ENCODE results near the gene CYTH3.
"Not testable (repeated sequence)": the region's sequence is repeated elsewhere in the genome, so short reads cannot be mapped to it uniquely, and the experiment has no call there.

Gene CYTH3, protein sequence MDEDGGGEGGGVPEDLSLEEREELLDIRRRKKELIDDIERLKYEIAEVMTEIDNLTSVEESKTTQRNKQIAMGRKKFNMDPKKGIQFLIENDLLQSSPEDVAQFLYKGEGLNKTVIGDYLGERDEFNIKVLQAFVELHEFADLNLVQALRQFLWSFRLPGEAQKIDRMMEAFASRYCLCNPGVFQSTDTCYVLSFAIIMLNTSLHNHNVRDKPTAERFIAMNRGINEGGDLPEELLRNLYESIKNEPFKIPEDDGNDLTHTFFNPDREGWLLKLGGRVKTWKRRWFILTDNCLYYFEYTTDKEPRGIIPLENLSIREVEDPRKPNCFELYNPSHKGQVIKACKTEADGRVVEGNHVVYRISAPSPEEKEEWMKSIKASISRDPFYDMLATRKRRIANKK

DNA sequence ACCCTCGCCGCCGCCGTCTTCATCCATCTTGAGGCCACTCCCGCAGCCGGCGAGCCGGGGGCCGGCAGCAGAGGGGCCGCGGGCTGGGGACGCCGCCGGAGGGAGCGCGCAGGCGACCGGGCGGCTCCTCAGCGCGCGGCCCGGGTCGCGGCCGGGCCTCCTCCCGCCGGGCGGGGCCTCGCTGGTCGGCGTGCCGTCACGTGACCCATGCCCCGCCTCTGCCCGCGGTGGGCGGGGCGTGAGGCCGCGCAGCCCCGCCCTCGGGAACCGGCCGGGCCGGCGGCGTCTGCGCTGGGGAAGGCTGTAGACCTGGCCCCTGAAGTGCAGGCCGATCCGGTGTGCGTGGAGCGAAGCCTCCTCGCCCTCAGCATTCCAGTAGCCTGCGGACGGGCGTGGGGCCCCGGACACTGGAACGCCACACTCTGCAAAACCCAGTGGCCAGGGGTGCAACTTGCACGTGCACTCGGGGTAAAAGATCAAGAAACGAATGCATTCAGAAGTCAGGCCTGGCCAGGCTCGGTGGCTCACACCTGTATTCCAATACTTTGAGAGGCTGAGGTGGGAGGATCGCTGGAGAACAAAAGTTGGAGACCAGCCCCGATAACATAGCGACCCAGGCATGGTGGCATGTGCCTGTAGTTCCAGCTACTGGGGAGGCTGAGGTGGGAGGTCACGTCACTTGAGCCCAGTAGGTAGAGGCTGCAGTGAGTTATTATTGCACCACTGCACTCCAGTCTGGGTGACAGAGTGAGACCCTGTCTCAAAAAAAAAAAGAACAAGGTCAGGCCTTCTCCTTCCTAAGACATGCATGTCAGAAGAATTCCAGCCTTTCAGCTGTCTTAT is at the start of gene CYTH3:
Gene CYTH3 (minus strand): TSS at position 144 of the 843 bp plus-strand sequence. CDS start 117 bp downstream, at position 27.
- DNase-seq = peak; percentile 67

DNA sequence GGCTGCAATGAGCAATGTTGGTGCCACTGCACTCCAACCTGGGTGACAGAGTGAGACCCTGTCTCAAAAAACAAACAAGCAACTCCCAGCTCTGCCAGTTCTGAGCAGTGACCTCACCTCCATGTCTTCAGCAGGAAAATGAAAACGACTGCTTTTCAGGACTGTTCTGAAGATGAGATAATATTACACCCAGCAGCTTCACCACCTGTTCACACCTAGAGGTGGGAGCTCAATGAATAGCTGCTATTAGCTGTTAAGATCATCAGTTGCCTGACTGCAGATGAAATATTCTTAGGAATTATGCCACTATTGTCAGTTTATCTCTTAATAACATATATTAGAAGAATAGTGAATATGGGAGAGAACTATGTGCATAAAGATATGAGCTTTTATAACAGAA is 48.4 kb upstream of the CYTH3 start:
- DNase-seq = no peak

DNA sequence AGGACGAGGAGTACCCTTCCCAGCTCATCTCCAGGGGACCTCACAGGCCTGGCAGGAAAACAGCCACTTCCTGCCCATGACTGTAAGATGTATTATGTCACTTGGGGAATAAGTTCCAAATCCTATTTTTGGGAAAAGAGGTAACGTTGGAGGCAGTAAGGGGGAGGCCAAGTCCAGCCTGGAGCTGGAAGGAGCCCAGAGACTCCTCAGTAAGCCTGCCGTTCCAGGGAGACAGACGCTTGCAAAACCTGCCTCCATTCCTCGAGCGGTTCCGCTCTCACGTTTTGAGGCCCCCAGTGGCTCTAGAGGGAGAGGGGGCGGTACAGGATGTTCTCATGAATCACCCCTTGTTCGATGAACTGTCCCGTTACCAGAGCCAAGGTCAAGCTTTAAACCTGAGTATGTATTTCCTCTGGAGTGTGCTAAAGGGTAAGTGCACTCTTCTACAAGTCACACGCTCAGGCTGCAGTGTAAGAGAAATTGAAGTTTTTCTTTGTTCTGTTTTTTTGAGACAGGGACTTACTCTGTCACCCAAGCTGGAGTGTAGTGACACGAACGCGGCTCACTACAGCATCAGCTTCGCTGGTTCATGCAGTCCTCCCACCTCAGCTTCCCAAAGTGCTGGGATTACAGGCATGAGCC is 45.5 kb upstream of the CYTH3 start:
- DNase-seq = no peak

DNA sequence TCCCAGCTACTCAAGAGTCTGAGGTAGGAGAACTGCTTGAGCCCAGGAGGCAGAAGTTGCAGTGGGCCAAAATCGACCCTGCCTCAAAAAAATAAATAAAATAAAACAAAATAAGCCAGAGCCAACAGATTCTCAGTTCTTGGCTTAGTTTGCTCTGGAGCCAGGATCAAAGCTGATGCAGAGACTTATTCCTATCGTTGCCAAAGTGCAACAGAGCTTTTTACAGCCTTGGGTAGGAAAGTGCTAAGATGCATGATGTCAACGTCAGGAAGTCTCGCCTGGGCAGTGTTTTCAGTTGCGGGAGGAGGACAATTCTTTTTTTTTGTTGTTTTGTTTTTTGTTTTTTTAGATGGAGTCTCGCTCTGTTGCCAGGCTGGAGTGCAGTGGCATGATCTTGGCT is 43.8 kb upstream of the CYTH3 start:
- DNase-seq = no peak

DNA sequence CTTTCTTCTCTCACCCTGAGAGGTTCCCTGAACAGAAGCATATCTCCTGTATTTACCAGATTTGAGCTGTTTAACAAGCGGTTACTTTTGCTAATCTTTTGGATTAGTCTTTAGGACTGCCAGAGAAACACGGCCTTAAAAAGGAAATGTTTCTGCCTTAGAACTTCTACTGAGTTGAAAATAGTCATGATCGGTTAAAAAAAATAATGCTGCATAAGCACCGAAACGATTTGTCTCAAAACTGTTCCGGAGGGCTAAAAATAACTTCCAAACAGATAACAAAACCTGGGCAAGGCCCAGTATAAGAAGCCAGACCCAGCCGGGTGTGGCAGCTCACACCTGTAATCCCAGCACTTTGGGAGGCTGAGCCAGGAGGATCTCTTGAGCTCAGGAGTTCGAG is 43.3 kb upstream of the CYTH3 start:
- DNase-seq = no peak

DNA sequence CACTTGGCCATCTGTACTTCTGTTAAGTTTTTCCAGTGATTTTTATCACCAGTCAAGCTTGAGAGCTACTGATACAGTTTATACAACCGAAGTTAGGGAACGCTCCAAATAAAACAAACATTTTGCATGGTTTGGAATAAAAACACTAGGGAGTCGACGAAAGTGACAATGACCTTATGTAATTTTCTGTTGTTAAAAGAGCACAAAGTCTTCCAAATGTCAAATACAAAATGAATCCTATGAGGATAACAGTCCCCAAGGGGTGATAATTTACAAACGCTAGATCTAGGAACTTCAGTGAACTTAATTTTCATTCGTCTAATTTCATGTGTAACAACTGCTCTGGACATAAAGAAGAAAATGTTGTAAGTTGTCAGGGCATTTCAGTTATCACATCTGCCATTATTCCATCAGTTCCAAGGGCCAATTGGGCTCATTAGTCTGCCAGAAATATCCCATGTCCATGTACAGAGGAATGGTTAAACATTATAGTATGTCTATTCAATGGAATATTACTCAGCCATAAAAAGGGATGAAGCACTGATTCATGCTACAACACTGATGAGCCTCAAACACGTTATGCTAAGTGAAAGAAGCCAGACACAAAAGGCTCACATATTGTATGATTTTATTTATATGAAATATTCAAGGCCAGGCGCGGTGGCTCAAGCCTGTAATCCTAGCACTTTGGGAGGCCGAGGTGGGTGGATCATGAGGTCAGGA is 38.0 kb upstream of the CYTH3 start:
- DNase-seq = no peak

DNA sequence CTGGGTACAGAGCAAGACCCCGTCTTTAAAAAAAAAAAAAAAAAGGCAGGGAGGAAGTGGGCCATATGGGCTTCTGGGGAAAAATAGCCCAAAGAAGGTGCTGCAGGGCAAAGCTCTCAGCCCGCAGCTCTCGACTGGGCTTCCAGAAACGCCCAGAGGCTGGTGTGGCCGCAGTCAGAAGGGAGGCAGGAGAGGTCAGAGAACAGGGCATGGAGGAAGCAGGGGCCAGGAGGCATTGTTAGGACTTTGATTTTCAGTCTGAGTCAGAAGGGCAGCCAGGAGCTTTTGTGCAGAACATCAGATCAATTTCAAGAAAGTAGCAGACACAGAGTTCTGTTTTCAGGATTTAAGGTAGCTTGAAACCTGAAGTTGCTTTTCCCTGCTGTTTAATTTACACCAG is 35.3 kb upstream of the CYTH3 start:
- DNase-seq = no peak

DNA sequence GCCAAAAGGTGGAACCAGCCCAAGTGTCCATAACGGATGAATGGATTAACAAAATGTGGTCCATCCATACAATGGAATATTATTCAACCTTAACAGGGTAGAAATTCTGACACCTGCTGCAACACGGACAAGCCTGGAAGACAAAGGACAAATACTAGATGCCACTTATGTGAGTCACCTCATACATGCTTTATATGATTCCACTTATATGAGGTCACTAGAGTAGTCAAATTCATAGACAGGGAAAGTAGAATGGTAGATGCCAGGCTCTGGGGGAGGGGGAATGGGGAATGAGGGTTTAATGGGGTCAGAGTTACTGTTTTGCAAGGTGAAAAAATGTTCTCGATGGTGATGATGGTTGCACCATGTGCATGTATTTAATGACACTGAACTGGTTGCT is 34.0 kb upstream of the CYTH3 start:
- DNase-seq = no peak

DNA sequence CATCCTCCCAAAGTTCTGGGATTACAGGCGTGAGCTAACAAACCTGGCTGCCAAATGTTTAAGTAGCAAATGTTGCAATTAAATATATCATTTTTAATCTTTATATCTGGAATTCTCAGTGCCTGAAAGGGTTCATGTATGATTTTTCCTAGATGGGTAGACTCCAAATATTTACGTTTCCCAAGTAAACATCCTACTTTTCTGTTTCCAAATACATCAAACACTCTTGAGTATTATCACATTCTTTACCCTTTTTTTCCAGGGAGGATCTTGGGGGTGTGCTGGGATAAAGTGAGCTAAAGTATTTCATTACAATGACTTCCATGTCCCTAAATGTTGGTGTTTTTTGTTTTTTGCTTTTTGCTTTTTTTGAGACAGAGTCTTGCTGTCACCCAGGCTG is 32.9 kb upstream of the CYTH3 start:
- no peak for DNase-seq

DNA sequence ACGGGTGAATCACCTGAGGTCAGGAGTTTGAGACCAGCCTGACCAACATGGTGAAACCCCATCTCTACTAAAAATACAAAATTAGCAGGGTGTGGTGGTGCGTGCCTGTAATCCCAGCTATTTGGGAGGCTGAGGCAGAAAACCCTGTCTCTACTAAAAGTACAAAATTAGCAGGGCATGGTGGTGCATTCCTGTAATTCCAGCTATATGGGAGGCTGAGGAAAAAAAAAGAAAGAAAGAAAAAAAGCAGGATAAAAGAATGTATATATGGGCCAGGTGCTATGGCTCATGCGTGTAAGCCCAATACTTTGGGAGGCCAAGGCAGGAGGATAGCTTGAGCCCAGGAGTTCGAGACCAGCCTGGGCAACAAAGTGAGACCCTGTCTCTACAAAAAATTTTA is 29.0 kb upstream of the CYTH3 start:
- DNase-seq = not testable (repeated sequence)

DNA sequence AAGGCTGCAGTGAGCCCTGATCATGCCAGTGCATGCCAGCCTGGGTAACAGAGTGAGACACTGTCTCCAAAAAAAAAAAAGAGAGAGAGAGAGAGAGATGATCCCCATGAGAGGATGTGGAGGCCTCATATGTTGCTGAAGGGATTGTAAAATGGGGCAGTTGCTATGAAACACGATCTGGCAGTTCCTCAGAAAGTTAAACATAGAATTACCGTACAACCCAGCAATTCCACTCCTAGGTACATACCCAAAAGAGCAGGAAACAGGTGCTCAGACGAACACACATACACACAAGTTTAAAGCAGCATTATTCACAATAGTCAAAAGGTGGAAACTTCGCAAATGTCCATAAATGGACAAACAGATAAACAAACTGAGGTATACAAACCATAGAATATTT is 27.4 kb upstream of the CYTH3 start:
- no peak for DNase-seq

DNA sequence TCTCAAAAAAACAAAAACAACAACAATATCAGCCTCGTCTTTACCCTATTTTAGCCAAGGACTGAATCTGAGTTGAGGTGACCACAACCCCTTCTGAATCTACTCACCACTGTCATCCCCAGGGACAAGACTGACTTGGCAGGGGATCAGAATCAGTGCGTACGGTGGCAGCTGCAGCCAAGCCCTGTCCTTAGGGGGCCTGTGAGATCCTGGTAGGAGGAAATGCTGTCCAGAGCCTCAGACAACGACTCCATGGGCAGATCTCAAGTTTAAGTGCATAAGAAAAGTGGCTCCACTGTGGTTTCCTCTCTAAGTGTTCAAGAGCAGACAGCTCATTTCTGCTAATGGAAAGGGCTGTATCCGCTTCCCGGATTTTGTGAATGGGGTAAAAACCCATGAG is 22.4 kb upstream of the CYTH3 start:
- no peak for DNase-seq

DNA sequence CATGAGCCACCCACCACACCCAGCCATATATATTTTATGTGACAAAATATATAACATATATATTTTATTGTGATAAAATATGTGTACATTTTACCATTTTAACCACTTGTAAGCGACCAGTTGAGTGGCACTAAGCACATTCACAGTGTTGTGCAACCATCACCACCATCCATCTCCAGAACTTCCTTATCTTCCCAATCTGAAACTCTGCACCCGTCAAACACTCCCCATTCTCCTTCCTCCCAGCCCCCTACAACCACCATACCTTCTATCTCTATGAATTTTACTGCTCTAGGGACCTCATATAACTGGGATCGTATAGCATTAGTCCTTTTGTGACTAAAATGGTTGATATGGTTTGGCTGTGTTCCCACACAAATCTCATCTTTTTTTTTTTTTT is 20.8 kb upstream of the CYTH3 start:
- DNase-seq = no peak

DNA sequence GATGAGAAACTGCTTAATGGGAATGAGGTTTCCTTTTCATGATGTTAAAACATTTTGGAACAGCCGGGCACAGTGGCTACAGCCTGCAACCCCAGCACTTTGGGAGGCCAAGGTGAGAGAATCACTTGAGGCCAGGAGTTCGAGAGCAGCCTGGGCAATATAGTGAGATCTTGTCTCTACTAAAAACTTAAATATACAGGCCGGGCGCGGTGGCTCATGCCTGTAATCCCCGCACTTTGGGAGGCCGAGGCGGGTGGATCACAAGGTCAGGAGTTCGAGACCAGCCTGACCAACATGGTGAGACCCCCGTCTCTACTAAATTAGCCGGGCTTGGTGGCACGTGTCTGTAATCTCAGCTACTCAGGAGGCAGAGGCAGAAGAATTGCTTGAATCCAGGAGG is 19.5 kb upstream of the CYTH3 start:
- not testable (repeated sequence) for DNase-seq

DNA sequence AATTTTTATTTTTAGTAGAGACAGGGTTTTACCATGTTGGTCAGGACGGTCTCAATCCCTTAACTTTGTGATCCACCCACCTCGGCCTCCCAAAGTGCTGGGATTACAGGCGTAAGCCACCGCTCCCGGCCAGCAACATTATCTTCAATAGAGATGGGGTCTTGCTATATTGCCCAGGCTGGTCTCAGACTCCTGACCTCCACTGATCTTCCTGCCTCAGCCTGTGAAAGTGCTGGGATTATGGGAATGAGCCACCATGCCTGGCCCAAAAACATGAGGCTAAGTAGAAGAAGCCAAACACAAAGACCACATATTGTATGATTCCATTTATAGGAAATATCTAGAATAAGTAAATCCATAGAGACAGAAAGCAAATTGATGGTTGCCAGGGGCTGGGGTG is 19.1 kb upstream of the CYTH3 start:
- no peak for DNase-seq

DNA sequence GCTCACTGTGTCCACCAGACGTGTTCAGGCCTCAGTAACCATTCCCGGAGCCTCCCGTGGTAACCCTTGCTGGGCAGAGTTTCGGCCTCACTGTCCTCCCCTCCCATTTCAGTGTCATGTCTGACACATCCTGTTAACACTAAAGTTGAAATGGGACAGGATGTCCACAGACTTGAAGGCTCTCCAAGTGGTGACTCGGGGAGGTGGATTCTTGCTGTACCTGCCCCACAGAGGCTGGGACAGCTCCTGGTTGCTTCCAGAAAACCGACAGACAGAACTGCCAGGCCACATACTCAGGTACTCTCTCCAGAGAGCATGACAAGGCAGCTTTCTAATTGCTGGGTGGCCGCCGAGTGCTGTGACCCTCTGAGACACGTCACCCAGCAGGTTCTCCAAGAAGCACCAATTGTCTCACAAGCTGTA is 17.9 kb upstream of the CYTH3 start:
- DNase-seq = no peak

DNA sequence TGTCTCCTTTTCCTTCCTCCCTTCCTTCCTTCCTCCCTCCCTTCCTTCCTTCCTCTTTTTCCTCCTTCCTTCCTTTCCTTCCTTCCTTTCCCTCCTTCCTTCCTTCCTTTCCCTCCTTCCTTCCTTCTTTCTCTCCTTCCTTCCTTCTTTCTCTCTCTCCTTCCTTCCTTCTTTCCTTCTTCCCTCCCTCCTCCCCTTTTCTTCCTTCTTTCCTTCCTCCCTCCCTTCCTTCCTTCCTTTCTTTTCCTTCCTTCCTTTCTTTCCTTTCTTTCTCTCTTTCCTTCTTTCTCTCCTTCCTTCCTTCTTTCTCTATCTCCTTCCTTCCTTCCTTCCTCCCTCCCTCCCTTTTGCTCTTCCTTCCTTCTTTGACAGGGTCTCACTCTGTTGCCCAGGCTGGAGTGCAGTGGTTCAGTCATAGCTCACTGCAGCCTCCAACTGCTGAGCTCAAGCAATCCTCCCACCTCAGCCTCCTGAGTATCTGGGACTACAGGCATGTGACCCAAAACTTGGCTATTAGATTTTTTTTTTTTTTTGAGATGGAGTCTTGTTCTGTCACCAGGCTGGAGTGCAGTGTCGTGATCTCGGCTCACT is 15.9 kb upstream of the CYTH3 start:
- DNase-seq = no peak

DNA sequence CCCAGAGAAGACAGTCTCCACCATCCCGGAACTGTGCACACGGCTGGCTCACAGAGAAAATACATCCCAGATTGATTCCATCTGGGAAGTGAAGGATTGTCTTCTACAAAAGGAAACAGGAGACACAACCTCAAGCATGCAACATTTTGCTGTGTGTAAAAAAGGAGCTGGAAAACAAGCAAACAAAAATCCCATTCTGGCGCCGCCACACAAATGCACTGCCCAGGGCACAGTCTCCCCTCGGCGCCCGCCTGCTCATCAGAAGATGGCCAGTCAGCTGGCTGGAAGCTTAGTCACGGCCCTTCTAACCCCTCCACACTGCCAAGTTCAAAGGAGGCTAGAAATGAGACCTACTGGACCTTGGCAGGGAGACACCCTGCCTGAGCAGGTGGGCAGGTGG is 14.1 kb upstream of the CYTH3 start:
- DNase-seq = no peak

DNA sequence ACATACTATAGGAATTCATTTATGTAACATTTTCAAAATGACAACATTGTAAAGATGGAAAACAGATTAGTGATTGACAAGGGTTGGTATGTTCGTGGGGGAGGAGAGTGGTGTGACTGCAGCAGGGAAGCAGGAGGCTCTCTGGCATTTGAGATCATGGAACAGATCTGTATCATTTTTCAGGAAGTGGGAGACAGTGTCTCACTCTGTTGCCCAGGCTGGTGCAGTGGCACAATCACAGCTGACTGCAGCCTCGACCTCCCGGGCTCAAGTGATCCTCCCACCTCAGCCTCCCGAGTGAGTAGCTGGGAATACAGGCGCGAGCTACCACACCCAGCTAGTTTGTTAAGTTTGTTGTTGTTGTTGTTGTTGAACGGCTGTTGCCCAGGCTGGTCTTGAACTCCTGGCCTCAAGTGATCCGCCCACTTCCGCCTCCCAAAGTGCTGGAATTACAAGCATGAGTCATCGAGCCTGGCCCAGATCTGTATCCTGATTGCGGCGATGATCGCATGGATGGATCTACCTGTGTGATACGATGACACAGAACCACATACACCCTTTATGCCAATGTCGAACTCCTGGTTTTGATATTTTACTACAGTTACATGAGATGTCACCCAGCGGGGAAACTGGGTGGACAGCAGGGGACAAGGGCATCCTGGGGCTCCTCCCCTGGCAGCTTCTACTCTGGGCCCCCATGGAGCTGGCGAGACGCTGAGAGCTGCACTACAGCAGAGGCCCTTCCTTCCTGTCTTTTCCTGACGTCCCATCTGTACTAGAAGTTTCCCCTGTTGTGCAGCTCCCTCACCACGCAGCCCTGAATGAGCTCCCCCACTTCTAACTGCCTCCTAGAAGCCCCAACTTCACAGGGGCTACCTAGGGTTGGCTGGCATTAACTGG is 12.3 kb upstream of the CYTH3 start:
- DNase-seq = no peak

DNA sequence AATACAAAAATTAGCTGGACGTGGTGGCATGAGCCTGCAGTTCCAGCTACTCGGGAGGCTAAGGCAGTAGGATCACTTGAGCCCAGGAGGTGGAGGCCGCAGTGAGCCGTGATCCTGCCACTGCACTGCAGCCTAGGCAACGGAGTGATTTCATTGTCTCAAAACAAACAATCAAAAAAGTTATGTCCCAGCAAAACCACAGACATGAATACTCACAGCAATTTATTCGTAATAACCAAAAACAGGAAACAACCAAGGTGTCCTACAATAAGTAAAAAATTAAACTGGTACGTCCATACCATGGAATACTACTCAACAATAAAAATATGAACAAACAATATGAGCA is 11.6 kb upstream of the CYTH3 start:
- no peak for DNase-seq

DNA sequence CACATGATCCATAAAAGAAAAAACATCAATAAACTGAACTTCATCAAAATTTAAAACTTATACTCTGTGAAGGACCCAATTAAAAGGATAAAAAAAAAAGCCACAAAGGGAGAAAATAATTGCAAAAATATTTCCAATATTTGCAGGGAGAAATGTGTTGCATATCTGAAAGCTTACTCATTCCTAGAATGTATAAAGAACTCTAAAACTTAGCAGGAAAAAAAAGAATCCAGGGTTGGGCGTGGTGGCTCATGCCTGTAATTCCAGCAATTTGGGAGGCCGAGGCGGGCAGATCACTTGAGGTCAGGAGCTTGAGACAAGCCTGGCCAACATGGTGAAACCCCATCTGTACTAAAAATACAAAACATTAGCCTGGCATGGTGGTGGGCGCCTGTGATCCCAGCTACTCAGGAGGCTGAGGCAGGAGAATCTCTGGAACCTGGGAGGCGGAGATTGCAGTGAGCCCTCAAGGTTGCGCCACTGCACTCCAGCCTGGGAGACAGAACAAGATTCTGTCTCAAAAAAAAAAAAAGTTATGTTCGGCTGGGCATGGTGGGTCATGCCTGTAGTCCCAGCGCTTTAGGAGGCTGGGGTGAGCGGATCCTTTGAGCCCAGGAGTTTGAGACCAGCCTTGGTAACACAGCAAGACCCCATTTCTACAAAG is 11.1 kb upstream of the CYTH3 start:
- DNase-seq = not testable (repeated sequence)

Data from NCI-H1105 (cell line).